ENCODE measurements around the gene PTPN14.

Gene PTPN14

DNA sequence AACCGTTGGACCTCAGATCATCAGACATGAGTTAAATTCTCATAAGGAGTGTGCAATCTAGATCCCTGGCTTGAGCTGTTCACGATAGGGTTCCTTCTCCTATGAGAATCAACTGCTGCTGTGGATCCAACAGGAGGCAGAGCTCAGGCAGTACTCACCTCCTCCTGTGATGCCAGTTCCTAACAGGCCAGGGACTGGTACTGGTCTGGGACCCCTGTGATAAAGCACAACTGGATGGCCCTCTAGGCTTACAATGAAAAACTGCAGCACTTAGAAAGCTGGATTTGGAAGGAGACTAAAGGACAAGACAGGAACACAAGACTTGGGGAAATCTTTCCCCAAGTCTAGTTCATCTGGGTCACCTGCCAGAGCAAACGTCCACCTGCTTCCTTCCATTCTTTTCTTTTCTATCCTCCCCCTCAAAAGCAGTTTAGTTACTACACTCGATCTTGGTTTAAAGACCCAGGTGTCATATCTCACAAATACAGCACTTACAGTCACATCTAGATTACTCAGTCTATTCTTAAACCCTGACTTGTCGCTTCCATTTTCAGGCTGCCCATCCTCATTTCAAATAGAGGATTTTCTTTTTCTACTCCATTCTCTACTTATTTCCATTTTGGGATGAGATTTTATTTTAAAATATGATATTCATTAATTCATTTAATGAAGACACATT, 59.8 kb downstream of the PTPN14 start:
- no peak for ATAC-seq
- TF ChIP-seq ISL1 (CRISPR knock-in tag; IDR thresholded peaks at IDR 0.05) (no peak), ZFP30 (CRISPR knock-in tag; IDR thresholded peaks at IDR 0.05) (no peak), PPARA (CRISPR knock-in tag; IDR thresholded peaks at IDR 0.05; ENCODE audit: borderline replicate concordance) (no peak), CSDC2 (CRISPR knock-in tag; IDR thresholded peaks at IDR 0.05) (no peak), ZC3H10 (CRISPR knock-in tag; IDR thresholded peaks at IDR 0.05) (no peak)
- TF ChIP-seq, protein P1, sequence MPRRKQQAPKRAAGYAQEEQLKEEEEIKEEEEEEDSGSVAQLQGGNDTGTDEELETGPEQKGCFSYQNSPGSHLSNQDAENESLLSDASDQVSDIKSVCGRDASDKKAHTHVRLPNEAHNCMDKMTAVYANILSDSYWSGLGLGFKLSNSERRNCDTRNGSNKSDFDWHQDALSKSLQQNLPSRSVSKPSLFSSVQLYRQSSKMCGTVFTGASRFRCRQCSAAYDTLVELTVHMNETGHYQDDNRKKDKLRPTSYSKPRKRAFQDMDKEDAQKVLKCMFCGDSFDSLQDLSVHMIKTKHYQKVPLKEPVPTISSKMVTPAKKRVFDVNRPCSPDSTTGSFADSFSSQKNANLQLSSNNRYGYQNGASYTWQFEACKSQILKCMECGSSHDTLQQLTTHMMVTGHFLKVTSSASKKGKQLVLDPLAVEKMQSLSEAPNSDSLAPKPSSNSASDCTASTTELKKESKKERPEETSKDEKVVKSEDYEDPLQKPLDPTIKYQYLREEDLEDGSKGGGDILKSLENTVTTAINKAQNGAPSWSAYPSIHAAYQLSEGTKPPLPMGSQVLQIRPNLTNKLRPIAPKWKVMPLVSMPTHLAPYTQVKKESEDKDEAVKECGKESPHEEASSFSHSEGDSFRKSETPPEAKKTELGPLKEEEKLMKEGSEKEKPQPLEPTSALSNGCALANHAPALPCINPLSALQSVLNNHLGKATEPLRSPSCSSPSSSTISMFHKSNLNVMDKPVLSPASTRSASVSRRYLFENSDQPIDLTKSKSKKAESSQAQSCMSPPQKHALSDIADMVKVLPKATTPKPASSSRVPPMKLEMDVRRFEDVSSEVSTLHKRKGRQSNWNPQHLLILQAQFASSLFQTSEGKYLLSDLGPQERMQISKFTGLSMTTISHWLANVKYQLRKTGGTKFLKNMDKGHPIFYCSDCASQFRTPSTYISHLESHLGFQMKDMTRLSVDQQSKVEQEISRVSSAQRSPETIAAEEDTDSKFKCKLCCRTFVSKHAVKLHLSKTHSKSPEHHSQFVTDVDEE (CRISPR knock-in tag; IDR thresholded peaks at IDR 0.05) = no peak

DNA sequence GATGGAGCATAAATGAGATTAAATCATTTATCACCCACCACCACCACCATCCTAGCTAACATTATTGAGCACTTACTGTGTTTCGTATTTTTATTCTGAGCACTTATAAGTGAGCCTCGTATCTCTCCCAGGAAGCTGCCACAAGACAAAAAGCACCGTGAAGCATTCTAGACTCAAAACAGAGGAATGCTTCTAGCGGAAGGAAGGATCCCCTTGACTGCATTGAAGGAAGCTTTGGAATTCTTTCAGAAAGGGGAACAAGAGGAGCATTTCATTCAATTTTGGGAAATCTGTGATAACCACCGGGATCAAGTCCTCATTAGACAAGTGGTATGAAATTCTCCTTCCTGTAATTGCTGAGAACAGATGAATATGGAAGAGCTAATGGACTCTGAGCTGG, 66.3 kb downstream of the PTPN14 start:
- ATAC-seq = no peak
- no peak for TF ChIP-seq GLIS3 (CRISPR knock-in tag; IDR thresholded peaks at IDR 0.05)
- TF ChIP-seq, protein P2, sequence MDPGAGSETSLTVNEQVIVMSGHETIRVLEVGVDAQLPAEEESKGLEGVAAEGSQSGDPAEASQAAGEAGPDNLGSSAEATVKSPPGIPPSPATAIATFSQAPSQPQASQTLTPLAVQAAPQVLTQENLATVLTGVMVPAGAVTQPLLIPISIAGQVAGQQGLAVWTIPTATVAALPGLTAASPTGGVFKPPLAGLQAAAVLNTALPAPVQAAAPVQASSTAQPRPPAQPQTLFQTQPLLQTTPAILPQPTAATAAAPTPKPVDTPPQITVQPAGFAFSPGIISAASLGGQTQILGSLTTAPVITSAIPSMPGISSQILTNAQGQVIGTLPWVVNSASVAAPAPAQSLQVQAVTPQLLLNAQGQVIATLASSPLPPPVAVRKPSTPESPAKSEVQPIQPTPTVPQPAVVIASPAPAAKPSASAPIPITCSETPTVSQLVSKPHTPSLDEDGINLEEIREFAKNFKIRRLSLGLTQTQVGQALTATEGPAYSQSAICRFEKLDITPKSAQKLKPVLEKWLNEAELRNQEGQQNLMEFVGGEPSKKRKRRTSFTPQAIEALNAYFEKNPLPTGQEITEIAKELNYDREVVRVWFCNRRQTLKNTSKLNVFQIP (CRISPR knock-in tag; IDR thresholded peaks at IDR 0.05; ENCODE audit: borderline replicate concordance, low read depth) = no peak
- TF ChIP-seq ZNF8 (CRISPR knock-in tag; IDR thresholded peaks at IDR 0.05) = no peak
- TF ChIP-seq ZNF70 (CRISPR knock-in tag; IDR thresholded peaks at IDR 0.05) = no peak

DNA sequence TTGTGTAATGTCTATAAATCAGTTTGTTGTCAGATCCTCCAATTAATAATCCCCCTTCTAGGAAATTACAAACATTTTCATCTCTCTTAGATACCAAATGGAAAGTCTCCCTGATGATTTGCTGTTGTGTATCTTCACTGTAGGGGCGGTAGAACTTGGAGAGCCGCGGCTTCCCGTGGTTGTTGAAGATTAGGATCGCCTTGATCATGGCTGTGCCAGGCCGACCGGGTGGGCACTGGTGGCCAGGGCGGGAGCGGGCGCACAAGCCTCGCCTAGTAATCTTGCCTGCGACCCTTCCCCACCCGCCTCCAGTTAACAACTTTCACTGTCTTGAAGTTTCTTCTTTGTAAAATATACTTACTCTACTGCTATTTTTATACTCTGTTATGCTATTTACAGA, 68.2 kb downstream of the PTPN14 start:
- ATAC-seq = peak; percentile 53

DNA sequence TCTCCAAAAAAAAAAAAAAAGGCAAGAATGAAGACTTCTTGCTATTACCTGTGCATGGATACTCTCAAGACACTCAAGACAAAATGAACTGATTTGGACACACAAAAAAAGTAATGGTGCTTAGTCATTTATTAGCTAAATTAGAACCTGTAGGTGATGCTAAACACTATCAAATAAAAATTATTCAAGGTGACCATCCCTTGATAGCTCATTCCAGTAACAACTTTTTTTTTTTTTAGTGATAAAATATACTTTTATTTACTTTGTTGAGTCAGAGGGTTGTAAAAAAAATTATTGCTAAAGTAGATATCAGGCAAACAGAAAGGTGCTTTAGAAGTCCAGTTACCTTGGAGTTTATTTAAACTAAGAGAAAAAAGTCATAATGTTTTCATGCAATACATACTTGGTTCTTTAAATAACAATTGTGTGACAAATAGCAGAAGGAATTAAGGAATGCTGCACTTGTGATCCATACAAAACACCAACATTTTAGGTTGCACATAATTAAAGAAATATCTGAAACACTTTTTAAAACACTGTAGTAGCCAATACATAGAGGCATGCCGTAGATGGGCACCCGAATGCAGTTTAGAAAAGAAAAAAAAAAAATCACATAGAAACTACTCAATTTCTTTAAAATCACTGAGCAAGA, 69.3 kb downstream of the PTPN14 start:
- ATAC-seq = peak; percentile 24

DNA sequence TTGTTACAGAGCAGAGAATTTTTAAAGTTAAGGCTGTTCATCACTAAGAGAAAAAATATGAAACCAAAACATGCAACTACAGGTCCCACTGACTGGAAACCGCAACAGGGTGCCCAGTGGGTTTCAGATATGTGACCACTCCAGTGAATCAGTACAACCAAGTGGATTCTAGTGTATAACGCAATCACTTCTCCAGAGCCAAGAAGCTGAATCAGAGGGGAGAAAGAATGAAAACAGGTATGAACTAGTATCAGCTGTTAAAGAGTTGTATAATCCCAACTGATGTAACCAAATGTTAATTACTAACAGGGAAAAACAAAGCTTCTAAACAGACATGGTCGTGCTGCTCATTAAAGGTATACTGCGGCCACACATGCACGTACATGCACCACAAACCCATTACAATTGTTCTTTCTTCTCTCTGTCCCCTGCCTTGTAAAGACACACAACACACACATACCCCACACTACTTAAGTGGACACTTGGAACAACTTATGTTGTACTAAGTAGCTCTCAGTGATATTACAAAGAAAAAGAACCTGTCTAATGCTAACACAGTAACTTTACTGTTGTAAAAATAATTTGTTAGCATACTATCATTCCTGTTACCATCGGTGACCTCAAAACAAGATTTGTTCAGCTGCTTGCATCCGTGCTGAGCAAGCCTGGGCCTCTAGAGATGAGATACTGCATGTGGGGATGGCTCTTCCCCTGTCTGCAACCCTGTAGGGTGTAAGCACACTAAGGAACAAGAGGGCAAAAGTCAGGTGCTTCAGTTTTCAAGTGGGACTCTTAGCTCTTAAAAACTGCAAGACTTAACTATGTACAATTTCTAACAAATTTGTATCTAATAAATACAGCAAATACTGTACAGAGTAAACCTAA, 74.2 kb downstream of the PTPN14 start:
- TF ChIP-seq BACH2 (CRISPR knock-in tag; IDR thresholded peaks at IDR 0.05; ENCODE audit: borderline replicate concordance) = no peak
- TF ChIP-seq RARB (CRISPR knock-in tag; IDR thresholded peaks at IDR 0.05) = no peak
- TF ChIP-seq GLIS3 (CRISPR knock-in tag; IDR thresholded peaks at IDR 0.05) = no peak
- no peak for TF ChIP-seq ESRRG (CRISPR knock-in tag; IDR thresholded peaks at IDR 0.05)
- no peak for TF ChIP-seq SNAI2 (CRISPR knock-in tag; IDR thresholded peaks at IDR 0.05)
- ATAC-seq = peak; percentile 29; the same call in 2 of the 3 replicates

DNA sequence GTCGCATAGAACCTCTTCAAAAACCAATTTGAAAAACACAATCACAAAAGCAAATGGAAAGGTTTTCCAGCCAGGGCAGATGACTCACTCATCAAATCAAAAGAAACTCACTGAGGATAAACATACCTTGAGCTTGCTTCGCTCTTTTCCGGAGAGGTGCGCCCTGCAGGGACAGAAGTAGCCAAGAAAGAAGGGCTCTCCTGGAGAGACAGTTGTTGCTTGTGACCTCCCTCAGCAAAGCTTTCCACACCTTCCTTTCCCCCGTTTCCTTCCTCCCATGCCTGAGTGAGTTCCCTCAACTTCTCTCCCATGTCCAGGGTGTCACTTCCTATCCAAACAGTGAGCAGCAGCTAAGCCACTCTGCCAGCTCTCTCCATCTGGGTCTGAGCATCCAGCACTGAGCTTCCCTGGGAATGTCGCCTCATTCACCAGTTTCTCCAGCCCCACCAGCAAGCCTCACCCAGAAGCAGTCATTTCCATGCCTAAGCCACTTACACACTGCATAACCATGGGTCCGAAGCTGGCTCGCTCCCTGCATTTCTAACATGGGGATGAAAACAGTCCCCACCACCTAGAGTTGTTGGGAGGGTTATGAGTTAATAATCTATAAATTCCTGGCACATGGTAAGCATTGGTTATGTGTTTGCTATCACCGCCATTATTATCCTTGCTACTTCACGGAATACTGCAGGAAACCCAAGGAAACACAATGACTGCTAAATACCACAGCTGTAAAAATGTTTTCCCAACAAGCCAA, 75.0 kb downstream of the PTPN14 start:
- peak; percentile 10; the same call in 2 of the 3 replicates for ATAC-seq
- TF ChIP-seq, protein P2 (CRISPR knock-in tag; IDR thresholded peaks at IDR 0.05; ENCODE audit: borderline replicate concordance, low read depth) = no peak
- TF ChIP-seq ISL1 (CRISPR knock-in tag; IDR thresholded peaks at IDR 0.05) = no peak
- no peak for TF ChIP-seq ESRRG (CRISPR knock-in tag; IDR thresholded peaks at IDR 0.05)
- TF ChIP-seq, protein P3, sequence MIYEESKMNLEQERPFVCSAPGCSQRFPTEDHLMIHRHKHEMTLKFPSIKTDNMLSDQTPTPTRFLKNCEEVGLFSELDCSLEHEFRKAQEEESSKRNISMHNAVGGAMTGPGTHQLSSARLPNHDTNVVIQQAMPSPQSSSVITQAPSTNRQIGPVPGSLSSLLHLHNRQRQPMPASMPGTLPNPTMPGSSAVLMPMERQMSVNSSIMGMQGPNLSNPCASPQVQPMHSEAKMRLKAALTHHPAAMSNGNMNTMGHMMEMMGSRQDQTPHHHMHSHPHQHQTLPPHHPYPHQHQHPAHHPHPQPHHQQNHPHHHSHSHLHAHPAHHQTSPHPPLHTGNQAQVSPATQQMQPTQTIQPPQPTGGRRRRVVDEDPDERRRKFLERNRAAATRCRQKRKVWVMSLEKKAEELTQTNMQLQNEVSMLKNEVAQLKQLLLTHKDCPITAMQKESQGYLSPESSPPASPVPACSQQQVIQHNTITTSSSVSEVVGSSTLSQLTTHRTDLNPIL (CRISPR knock-in tag; IDR thresholded peaks at IDR 0.05; ENCODE audit: low read depth) = no peak
- TF ChIP-seq TOX (CRISPR knock-in tag; IDR thresholded peaks at IDR 0.05; ENCODE audit: borderline replicate concordance) = no peak
- no peak for TF ChIP-seq ZNF70 (CRISPR knock-in tag; IDR thresholded peaks at IDR 0.05)
- TF ChIP-seq CSDC2 (CRISPR knock-in tag; IDR thresholded peaks at IDR 0.05) = no peak
- TF ChIP-seq, protein P4, sequence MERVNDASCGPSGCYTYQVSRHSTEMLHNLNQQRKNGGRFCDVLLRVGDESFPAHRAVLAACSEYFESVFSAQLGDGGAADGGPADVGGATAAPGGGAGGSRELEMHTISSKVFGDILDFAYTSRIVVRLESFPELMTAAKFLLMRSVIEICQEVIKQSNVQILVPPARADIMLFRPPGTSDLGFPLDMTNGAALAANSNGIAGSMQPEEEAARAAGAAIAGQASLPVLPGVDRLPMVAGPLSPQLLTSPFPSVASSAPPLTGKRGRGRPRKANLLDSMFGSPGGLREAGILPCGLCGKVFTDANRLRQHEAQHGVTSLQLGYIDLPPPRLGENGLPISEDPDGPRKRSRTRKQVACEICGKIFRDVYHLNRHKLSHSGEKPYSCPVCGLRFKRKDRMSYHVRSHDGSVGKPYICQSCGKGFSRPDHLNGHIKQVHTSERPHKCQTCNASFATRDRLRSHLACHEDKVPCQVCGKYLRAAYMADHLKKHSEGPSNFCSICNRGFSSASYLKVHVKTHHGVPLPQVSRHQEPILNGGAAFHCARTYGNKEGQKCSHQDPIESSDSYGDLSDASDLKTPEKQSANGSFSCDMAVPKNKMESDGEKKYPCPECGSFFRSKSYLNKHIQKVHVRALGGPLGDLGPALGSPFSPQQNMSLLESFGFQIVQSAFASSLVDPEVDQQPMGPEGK (CRISPR knock-in tag; IDR thresholded peaks at IDR 0.05; ENCODE audit: borderline replicate concordance) = no peak
- TF ChIP-seq ZFP30 (CRISPR knock-in tag; IDR thresholded peaks at IDR 0.05) = no peak
- no peak for TF ChIP-seq ZFP3 (CRISPR knock-in tag; IDR thresholded peaks at IDR 0.05)
- no peak for TF ChIP-seq SNAI2 (CRISPR knock-in tag; IDR thresholded peaks at IDR 0.05)

All from SK-N-SH treated with all-trans-retinoic acid at 6 μM for 48 hours (cell line).